Neural crest cell (in vitro differentiated cells): ENCODE measurements around the gene TAS2R41. TPM values are rescaled to one million over a fixed set of nuclear protein-coding genes. Genes with fewer than 3 reads are reported as not detected.

ENCODE experiments used
- DNase-seq: peaks from one replicate; pipeline ENCODE4 v3.0.0; 2021; ENCODE audit warnings: low read depth, mixed read lengths, low spot score
- H3K27ac Mint-ChIP-seq: one replicate; pipeline ENCODE4 v1.8.0; 2021; ENCODE audit warnings: mild to moderate bottlenecking, mixed read lengths; ENCODE audit not compliant: unreplicated experiment
- H3K27me3 Mint-ChIP-seq: 2 replicates; pipeline ENCODE4 v1.8.0; 2021; ENCODE audit warnings: low read depth, mild to moderate bottlenecking, mixed read lengths
- H3K36me3 Mint-ChIP-seq: 2 replicates; pipeline ENCODE4 v1.8.0; 2021; ENCODE audit warnings: low read depth, mild to moderate bottlenecking, mixed read lengths
- H3K4me1 Mint-ChIP-seq: 2 replicates; pipeline ENCODE4 v1.8.0; 2021; ENCODE audit warnings: mixed read lengths
- H3K4me3 Mint-ChIP-seq: one replicate; pipeline ENCODE4 v1.8.0; 2021; ENCODE audit warnings: mild to moderate bottlenecking, mixed read lengths
- H3K9me3 Mint-ChIP-seq: 2 replicates; pipeline ENCODE4 v1.8.0; 2021; ENCODE audit warnings: mixed read lengths
- CTCF ChIP-seq: fragments of 200-600 bp; sonication (generic); conservative IDR thresholded peaks from 2 replicates; pipeline ENCODE4 v1.5.0; 2021; ENCODE audit warnings: antibody characterized with exemption, mild to moderate bottlenecking
- total RNA-seq: library from RNA; stranded (reverse); gene quantifications from 2 replicates; pipeline ENCODE4 v1.2.1, GENCODE V29; 2021

TAS2R41 gene
- total RNA-seq, 1 donor from 2014 or later, result not detected

DNA sequence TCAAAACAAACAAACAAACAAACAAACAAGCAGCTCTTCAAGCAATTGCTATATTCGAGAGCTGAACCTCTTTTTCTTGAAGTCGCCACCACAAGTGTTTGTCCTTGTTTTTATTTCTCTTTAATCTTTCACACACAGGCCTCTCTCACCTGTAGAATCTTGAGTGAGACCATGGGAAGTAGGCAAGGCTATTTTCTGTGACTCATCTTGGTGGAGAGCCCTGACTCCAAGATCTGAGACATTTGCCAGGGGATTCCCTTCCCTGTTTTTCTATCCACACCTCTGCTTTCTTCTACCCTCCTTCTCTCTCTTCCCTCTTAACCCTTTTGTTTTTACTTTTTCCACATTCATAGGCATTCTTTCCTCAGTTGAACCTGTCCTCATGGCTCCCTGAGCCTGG, 42.4 kb upstream of the TAS2R41 start:
- no peak for TF ChIP-seq CTCF
- Mint-ChIP-seq H3K9me3 (peaks cover 2% of the 10 kb centered on the region), H3K4me1 (no peaks in the 10 kb centered on the region), H3K36me3 (no peaks in the 10 kb centered on the region), H3K27me3 (no peaks in the 10 kb centered on the region), H3K27ac (no peak overlapping the region), H3K4me3 (no peak overlapping the region)
- no peak for DNase-seq

DNA sequence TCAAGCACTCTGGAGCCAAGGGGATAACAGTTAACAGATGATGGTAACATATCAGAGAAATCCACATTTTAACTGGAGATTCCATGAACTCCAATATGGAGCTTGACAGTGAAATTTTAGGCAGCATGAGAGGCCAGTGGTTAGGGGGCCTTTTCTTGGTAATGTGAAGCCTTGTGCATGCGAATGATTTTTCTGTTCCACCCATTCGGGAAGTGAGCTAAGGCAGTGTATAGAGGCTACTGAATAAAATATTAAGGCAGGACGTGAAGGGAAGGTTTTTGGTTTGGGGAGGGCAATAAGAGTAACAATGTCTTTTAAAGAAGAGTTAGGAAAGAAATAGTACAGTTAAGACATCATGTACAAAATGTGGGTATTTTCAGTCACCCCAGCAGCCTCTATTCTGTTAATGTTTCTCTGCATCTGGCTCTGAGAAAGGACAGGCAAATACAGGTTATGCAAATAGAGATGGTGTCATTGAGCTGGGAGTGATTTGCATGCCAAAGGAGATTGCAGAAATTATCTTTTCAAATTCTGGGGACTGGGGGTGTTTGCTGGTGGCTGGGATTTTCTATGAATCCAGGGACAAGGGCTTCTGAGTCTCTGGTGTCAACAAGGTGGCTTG, 41.2 kb upstream of the TAS2R41 start:
- no peak overlapping the region for H3K27ac Mint-ChIP-seq
- H3K36me3 Mint-ChIP-seq, result no peaks in the 10 kb centered on the region
- no peak overlapping the region for H3K4me3 Mint-ChIP-seq
- H3K9me3 Mint-ChIP-seq, result peaks cover 2% of the 10 kb centered on the region
- no peak for DNase-seq
- H3K4me1 Mint-ChIP-seq, result no peaks in the 10 kb centered on the region
- TF ChIP-seq CTCF, result no peak
- H3K27me3 Mint-ChIP-seq, result no peaks in the 10 kb centered on the region

DNA sequence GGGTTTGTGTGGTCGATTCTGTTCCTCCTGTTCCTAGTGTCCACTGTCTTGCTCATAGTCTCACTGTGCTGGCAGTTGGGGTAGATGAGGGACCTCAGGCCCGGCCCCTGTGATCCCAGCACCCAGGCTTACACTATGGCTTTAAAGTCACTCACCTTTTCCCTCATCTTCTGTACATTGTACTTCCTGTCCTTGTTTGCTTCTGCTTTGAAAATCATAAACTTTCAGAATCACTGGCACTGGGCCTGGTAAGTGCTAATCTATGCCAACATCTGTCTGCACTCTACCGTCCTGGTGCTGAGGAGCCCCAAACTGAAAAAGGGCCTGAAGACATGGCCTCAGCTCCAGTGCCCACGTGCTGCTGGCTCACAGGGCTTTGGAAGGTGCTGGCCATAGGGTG, 40.1 kb upstream of the TAS2R41 start:
- Mint-ChIP-seq H3K27ac (no peak overlapping the region), H3K9me3 (peaks cover 2% of the 10 kb centered on the region), H3K36me3 (no peaks in the 10 kb centered on the region), H3K27me3 (no peaks in the 10 kb centered on the region), H3K4me3 (no peak overlapping the region), H3K4me1 (no peaks in the 10 kb centered on the region)
- no peak for TF ChIP-seq CTCF
- DNase-seq, result no peak

DNA sequence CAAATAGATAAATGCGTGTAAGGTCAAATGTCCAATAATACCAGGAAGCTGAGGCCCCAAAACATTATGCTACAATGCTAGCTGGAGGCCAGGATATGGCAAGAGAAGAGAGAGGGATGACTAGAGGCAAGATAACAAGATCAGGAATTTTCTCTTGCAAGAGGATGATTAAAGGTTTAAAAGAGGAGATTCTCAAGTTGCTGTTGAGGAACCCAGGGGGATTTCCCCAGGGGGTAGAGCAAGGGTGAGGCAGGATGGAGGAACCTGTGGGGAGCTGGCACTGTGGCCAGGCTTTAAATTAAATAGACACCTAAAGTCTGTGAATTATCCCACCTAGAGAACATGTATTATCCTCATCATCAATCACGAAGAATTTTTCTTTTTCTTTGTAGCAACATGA, 37.8 kb upstream of the TAS2R41 start:
- Mint-ChIP-seq H3K27me3 (no peaks in the 10 kb centered on the region), H3K27ac (no peak overlapping the region), H3K9me3 (no peaks in the 10 kb centered on the region), H3K4me3 (no peak overlapping the region), H3K36me3 (no peaks in the 10 kb centered on the region), H3K4me1 (no peaks in the 10 kb centered on the region)
- no peak for TF ChIP-seq CTCF
- DNase-seq, result no peak

DNA sequence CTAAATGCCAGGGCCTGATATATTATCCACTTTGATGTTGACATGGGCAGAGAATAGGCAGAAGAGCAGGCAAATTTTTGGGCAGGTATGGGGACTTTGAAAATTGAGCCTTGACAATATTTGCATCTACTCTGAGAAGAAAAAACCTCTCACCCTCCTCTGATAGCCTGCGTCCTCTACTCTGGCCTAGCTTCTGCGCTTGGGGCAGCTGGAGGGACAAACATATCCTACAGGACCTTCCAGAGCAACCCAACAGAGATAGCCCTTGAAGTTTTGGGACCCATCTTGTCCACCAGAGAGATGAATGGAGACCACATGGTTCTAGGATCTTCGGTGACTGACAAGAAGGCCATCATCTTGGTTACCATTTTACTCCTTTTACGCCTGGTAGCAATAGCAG, 34.5 kb upstream of the TAS2R41 start, which contains the start of gene TAS2R60:
TAS2R60 (plus strand) TSS at position 301 of the 400 bp plus-strand sequence; CDS start at position 301, 0 bp downstream.
- no peaks in the 10 kb centered on the region for H3K27me3 Mint-ChIP-seq
- no peak for TF ChIP-seq CTCF
- H3K9me3 Mint-ChIP-seq, result no peaks in the 10 kb centered on the region
- no peak within 1 kb of the TSS for H3K4me3 Mint-ChIP-seq
- no peak for DNase-seq
- H3K36me3 Mint-ChIP-seq, result no peaks in the 10 kb centered on the region
- no peaks in the 10 kb centered on the region for H3K4me1 Mint-ChIP-seq
- H3K27ac Mint-ChIP-seq, result no peak within 1 kb of the TSS
